CD4-positive, CD25-positive, alpha-beta regulatory T cell (primary cell): ENCODE measurements around the gene AOPEP. TPM values are rescaled to one million over a fixed set of nuclear protein-coding genes. Genes with fewer than 3 reads are reported as not detected.

Experiments
- ATAC-seq, 2 donors: fragments of 150-1000 bp; cut with Tn5 transposase; one replicate each; pipeline ENCODE4 v1.10.0; 2021; ENCODE audit warnings: low read depth in 2 of 2, moderate number of reproducible peaks in 2 of 2, moderate library complexity in 1 of 2
- DNase-seq, 3 donors: peaks; one replicate each; pipeline versions ENCODE4 v3.0.0 to v3.0.0-alpha.2; 2012 to 2022; ENCODE audit warnings: mixed read lengths in 1 of 3
- H3K27ac ChIP-seq: one replicate; pipeline ENCODE4 v1.7.0; 2013; ENCODE audit warnings: mild to moderate bottlenecking, low read length; ENCODE audit not compliant: insufficient read depth, poor library complexity, severe bottlenecking
- H3K27me3 ChIP-seq: one replicate; pipeline ENCODE4 v1.7.0; 2013; ENCODE audit warnings: low read length; ENCODE audit not compliant: control insufficient read depth, insufficient read depth
- H3K36me3 ChIP-seq: one replicate; pipeline ENCODE4 v1.7.0; 2013; ENCODE audit warnings: mild to moderate bottlenecking, low read length, moderate library complexity; ENCODE audit not compliant: control insufficient read depth, insufficient read depth
- H3K4me1 ChIP-seq: 2 replicates; pipeline ENCODE4 v1.7.0; 2013; ENCODE audit warnings: mild to moderate bottlenecking, low read length; ENCODE audit not compliant: insufficient read depth, control insufficient read depth, poor library complexity, severe bottlenecking
- H3K4me3 ChIP-seq: one replicate; pipeline ENCODE4 v1.7.0; 2013; ENCODE audit warnings: low read depth, mild to moderate bottlenecking, low read length, moderate library complexity
- H3K9me3 ChIP-seq, 2 experiments: 1 replicate in 1 of 2; 2 replicates in 1 of 2; pipeline ENCODE4 v1.7.0; 2013; ENCODE audit warnings: low read length in 2 of 2, mild to moderate bottlenecking in 1 of 2, moderate library complexity in 1 of 2; ENCODE audit not compliant: control insufficient read depth in 2 of 2
- H3K27ac Mint-ChIP-seq, 3 donors: one replicate each; pipeline ENCODE4 v1.8.0; 2020 to 2022; ENCODE audit warnings: mild to moderate bottlenecking in 3 of 3, mixed read lengths in 3 of 3, moderate library complexity in 2 of 3
- H3K27me3 Mint-ChIP-seq: one replicate; pipeline ENCODE4 v1.8.0; 2022; ENCODE audit warnings: mild to moderate bottlenecking, mixed read lengths
- H3K36me3 Mint-ChIP-seq: one replicate; pipeline ENCODE4 v1.8.0; 2020; ENCODE audit warnings: mixed read lengths
- H3K4me1 Mint-ChIP-seq, 4 donors: one replicate each; pipeline ENCODE4 v1.8.0; 2020 to 2022; ENCODE audit warnings: mixed read lengths in 4 of 4, mild to moderate bottlenecking in 1 of 4
- H3K4me3 Mint-ChIP-seq, 4 donors: one replicate each; pipeline ENCODE4 v1.8.0; 2020 to 2022; ENCODE audit warnings: mild to moderate bottlenecking in 4 of 4, mixed read lengths in 4 of 4, moderate library complexity in 3 of 4
- H3K9me3 Mint-ChIP-seq, 7 donors: one replicate each; pipeline ENCODE4 v1.8.0; 2020 to 2022; ENCODE audit warnings: mixed read lengths in 7 of 7, mild to moderate bottlenecking in 3 of 7, moderate library complexity in 2 of 7
- polyA plus RNA-seq, 4 donors: library from polyadenylated mRNA; unstranded; fragments of 300-500 nt; fragmentation: Illumina TruSeq; gene quantifications; one replicate each; pipeline ENCODE4 v1.2.3, GENCODE V29; 2021
- total RNA-seq: library from RNA; stranded (reverse); gene quantifications from one replicate; pipeline ENCODE4 v1.2.3, GENCODE V29; 2022

Gene AOPEP
- total and polyA plus RNA-seq, 5 donors from 2014 or later, result 4.6 to 12.9 (median 6.4) TPM

DNA sequence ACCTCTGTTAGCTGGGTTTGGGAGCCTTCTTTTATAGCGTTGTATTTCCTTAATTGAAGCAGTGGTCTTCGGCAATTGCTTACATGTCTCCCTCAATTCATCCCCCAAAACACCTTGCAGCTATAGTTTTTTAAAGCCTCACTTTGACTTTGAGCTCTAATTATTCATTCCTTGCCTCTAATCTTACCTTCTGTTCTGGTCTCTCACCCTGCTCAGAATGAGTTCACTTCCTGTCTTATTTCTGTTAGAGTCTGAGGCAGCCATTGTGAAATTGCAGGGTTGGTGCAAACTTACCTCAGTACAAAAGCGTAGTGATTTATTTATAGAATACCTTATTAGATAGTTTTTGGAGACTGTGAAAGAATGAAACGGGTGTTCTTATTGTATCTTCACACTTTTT lies 35.0 kb downstream of the AOPEP start:
- no peaks in the 10 kb centered on the region for H3K9me3 ChIP-seq
- DNase-seq, result peak in 1 of 3 donors; percentile 16
- H3K9me3 Mint-ChIP-seq, result no peaks in the 10 kb centered on the region
- H3K4me3 ChIP-seq, result peak overlapping the region; percentile 20
- H3K36me3 ChIP-seq, result peaks cover 9% of the 10 kb centered on the region
- H3K27me3 ChIP-seq, result no peaks in the 10 kb centered on the region
- no peaks in the 10 kb centered on the region for H3K27me3 Mint-ChIP-seq
- peaks cover 3% of the 10 kb centered on the region for H3K4me1 ChIP-seq
- no peak for ATAC-seq
- H3K4me1 Mint-ChIP-seq, result peaks cover 4 to 15% (median 9%) of the 10 kb centered on the region in 4 donors
- H3K27ac ChIP-seq, result no peak overlapping the region
- H3K27ac Mint-ChIP-seq, result peak overlapping the region in 1 of 3 donors; percentile 49
- peaks cover 12% of the 10 kb centered on the region for H3K36me3 Mint-ChIP-seq
- H3K4me3 Mint-ChIP-seq, result peak overlapping the region in 1 of 4 donors; percentile 16

DNA sequence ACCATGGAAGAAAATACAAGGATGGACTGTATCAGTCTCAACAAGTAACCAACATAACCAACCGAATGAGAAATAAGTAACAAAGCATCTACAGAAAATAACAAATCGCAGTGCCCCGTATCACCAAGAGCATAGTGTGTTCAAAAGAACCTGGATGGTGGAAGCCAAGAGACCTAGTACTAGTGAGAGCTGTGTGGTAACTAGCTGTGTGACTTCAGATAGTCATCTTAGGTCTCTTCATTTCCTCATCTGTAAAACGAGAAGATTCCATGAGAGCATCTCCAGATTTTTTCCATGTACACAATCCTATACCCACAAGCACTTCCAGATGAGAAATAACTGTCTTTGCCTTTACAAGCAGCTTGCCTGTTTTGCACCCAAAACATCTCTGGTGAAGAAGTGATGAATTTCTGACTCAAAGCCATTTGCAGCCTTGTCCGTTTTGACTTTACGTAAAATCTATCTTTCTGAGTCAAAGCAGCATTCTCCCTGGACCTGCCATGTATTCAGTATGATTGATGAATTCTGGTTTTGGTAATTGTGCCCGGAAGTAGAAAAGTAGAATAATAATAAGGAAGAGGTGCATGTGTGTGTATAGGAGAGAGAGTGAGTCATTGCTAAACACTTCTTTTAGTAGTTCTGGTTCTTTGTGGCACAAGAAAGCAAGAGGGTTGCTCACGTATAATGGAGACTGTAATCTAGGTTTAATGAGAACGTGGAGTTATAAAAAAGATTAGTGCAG lies 41.0 kb downstream of the AOPEP start:
- peaks cover 7 to 33% (median 11%) of the 10 kb centered on the region in 4 donors for H3K4me1 Mint-ChIP-seq

DNA sequence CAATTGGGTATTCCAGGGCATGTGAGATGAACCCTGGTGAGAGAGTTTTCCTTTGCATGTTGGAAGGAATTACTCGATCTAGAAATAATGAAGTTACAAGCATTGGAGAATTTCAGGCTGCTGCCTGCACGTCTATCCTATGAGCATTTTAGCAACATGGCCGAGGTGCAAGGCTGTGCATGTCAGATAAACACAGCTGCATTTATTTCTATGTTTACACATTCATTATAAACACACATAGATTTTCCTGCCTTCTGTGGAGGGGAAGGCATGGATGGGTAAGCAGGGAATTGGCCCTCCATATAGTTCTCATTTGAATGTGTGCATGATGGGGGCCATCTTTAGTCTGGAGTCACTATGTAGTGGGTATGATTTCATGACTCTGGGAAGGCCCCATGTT lies 42.3 kb downstream of the AOPEP start:
- no peaks in the 10 kb centered on the region for H3K9me3 Mint-ChIP-seq
- no peak overlapping the region for H3K27ac ChIP-seq
- DNase-seq, result no peak
- peaks cover 7 to 33% (median 14%) of the 10 kb centered on the region in 4 donors for H3K4me1 Mint-ChIP-seq
- H3K27ac Mint-ChIP-seq, result no peak overlapping the region
- H3K9me3 ChIP-seq, result no peaks in the 10 kb centered on the region
- H3K4me3 Mint-ChIP-seq, result no peak overlapping the region
- H3K36me3 ChIP-seq, result peaks cover 2% of the 10 kb centered on the region
- H3K4me1 ChIP-seq, result no peaks in the 10 kb centered on the region
- no peaks in the 10 kb centered on the region for H3K27me3 Mint-ChIP-seq
- H3K36me3 Mint-ChIP-seq, result peaks cover 16% of the 10 kb centered on the region
- H3K27me3 ChIP-seq, result no peaks in the 10 kb centered on the region
- ATAC-seq, result no peak
- no peak overlapping the region for H3K4me3 ChIP-seq

More for the DNA sequence above, 41.0 kb downstream of the AOPEP start:
- no peaks in the 10 kb centered on the region for H3K27me3 Mint-ChIP-seq
- H3K36me3 Mint-ChIP-seq, result peaks cover 11% of the 10 kb centered on the region
- H3K36me3 ChIP-seq, result peaks cover 2% of the 10 kb centered on the region
- H3K27me3 ChIP-seq, result no peaks in the 10 kb centered on the region
- H3K27ac Mint-ChIP-seq, result peak overlapping the region in 1 of 3 donors; percentile 18
- H3K9me3 ChIP-seq, result no peaks in the 10 kb centered on the region
- ATAC-seq, result no peak
- H3K4me3 ChIP-seq, result no peak overlapping the region
- no peaks in the 10 kb centered on the region for H3K9me3 Mint-ChIP-seq
- no peak overlapping the region for H3K27ac ChIP-seq
- no peaks in the 10 kb centered on the region for H3K4me1 ChIP-seq
- DNase-seq, result no peak
- H3K4me3 Mint-ChIP-seq, result no peak overlapping the region

GRCh38 chr9:94770334-94770733 lies 43.8 kb downstream of the AOPEP start:
- Mint-ChIP-seq H3K9me3 (no peaks in the 10 kb centered on the region), H3K4me3 (no peak overlapping the region), H3K4me1 (peaks cover 7 to 28% (median 12%) of the 10 kb centered on the region in 4 donors), H3K36me3 (peaks cover 17% of the 10 kb centered on the region), H3K27ac (no peak overlapping the region), H3K27me3 (no peaks in the 10 kb centered on the region)
- Histone ChIP-seq H3K27me3 (no peaks in the 10 kb centered on the region), H3K4me3 (no peak overlapping the region), H3K27ac (no peak overlapping the region), H3K9me3 (no peaks in the 10 kb centered on the region), H3K4me1 (no peaks in the 10 kb centered on the region), H3K36me3 (peaks cover 2% of the 10 kb centered on the region)
- DNase-seq (no peak), ATAC-seq (no peak)

GRCh38 chr9:94771096-94771495 lies 44.6 kb downstream of the AOPEP start:
- H3K27me3 Mint-ChIP-seq, result no peaks in the 10 kb centered on the region
- Histone ChIP-seq H3K9me3 (no peaks in the 10 kb centered on the region), H3K27ac (no peak overlapping the region), H3K36me3 (peaks cover 2% of the 10 kb centered on the region), H3K27me3 (no peaks in the 10 kb centered on the region), H3K4me1 (no peaks in the 10 kb centered on the region), H3K4me3 (no peak overlapping the region)
- H3K9me3 Mint-ChIP-seq, result no peaks in the 10 kb centered on the region
- H3K27ac Mint-ChIP-seq, result no peak overlapping the region
- peaks cover 17% of the 10 kb centered on the region for H3K36me3 Mint-ChIP-seq
- no peak overlapping the region for H3K4me3 Mint-ChIP-seq
- H3K4me1 Mint-ChIP-seq, result peaks cover 7 to 28% (median 12%) of the 10 kb centered on the region in 4 donors
- DNase-seq (no peak), ATAC-seq (no peak)

DNA sequence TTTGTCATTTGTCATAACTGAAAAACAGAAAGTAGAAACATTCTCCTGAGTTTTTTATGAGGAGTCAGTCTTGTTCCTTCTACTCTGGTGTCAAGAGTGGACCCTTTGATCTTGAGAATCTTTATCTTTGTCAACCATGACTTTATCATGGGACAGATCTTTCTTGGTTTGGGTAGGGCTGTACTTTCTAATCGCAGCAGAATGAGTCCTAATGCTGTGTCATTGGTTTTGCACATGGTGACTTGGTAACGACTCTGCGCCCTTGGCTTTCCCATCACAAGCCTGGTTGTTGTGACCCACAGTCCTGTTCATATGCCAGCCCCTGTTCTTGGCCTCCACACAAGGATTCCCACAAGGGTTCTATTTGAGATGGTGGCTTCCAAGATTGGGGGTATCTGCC lies 45.6 kb downstream of the AOPEP start:
- no peak for DNase-seq
- H3K27me3 ChIP-seq, result no peaks in the 10 kb centered on the region
- Mint-ChIP-seq H3K27me3 (no peaks in the 10 kb centered on the region), H3K27ac (no peak overlapping the region), H3K36me3 (peaks cover 13% of the 10 kb centered on the region), H3K4me3 (no peak overlapping the region), H3K9me3 (no peaks in the 10 kb centered on the region), H3K4me1 (peaks cover 7 to 26% (median 12%) of the 10 kb centered on the region in 4 donors)
- H3K4me3 ChIP-seq, result no peak overlapping the region
- H3K36me3 ChIP-seq, result peaks cover 2% of the 10 kb centered on the region
- H3K27ac ChIP-seq, result no peak overlapping the region
- no peaks in the 10 kb centered on the region for H3K9me3 ChIP-seq
- no peak for ATAC-seq
- no peaks in the 10 kb centered on the region for H3K4me1 ChIP-seq

- Histone ChIP-seq H3K4me1 (no peaks in the 10 kb centered on the region), H3K27ac (no peak overlapping the region), H3K4me3 (no peak overlapping the region), H3K27me3 (no peaks in the 10 kb centered on the region), H3K9me3 (no peaks in the 10 kb centered on the region), H3K36me3 (peaks cover 2% of the 10 kb centered on the region)
- no peaks in the 10 kb centered on the region for H3K9me3 Mint-ChIP-seq
- peak overlapping the region in 1 of 3 donors; percentile 49 for H3K27ac Mint-ChIP-seq
- no peaks in the 10 kb centered on the region for H3K27me3 Mint-ChIP-seq
- ATAC-seq (no peak), DNase-seq (no peak)
- no peak overlapping the region for H3K4me3 Mint-ChIP-seq
- H3K4me1 Mint-ChIP-seq, result peaks cover 5 to 20% (median 11%) of the 10 kb centered on the region in 4 donors
- H3K36me3 Mint-ChIP-seq, result peaks cover 8% of the 10 kb centered on the region
These were observed 46.3 kb downstream of the AOPEP start for GRCh38 chr9:94772639-94773303.
